CD4-positive, alpha-beta memory T cell (primary cell): ENCODE data around the gene VWF. TPM values are rescaled to one million over a fixed set of nuclear protein-coding genes. Genes with fewer than 3 reads are reported as not detected.

Experiments
- CTCF ChIA-PET: fragments of 350-600 bp; sonication (Branson Sonifier 250); formaldehyde crosslinking; loops from one replicate; lab custom pipeline; 2021; ENCODE audit warnings: inconsistent platforms; ENCODE audit not compliant: partially characterized antibody; lab: Charles Lee
- POLR2A ChIA-PET: fragments of 350-600 bp; sonication (Branson Sonifier 250); formaldehyde crosslinking; loops from one replicate; lab custom pipeline; 2021; ENCODE audit not compliant: partially characterized antibody; lab: Charles Lee
- DNase-seq, 5 donors: peaks; one replicate each; pipeline versions ENCODE4 v3.0.0 to v3.0.0-alpha.2; 2020 to 2022; ENCODE audit warnings: mixed read lengths in 1 of 5
- H3K27ac ChIP-seq: one replicate; pipeline ENCODE4 v1.7.0; 2013; ENCODE audit warnings: low read depth, low read length
- H3K27me3 ChIP-seq: 2 replicates; pipeline ENCODE4 v1.7.0; 2013; ENCODE audit warnings: mild to moderate bottlenecking, low read length, moderate library complexity; ENCODE audit not compliant: insufficient read depth
- H3K36me3 ChIP-seq: 2 replicates; pipeline ENCODE4 v1.7.0; 2013; ENCODE audit warnings: mild to moderate bottlenecking, low read length, moderate library complexity; ENCODE audit not compliant: insufficient read depth
- H3K4me1 ChIP-seq: 2 replicates; pipeline ENCODE4 v1.7.0; 2013; ENCODE audit warnings: mild to moderate bottlenecking, low read length, moderate library complexity; ENCODE audit not compliant: insufficient read depth
- H3K4me3 ChIP-seq, 2 donors: one replicate each; pipeline ENCODE4 v1.7.0; 2013; ENCODE audit warnings: low read length in 2 of 2, mild to moderate bottlenecking in 1 of 2
- H3K9me3 ChIP-seq, 2 donors: one replicate each; pipeline ENCODE4 v1.7.0; 2013; ENCODE audit warnings: low read length in 2 of 2, control low read depth in 1 of 2; ENCODE audit not compliant: control insufficient read depth in 1 of 2
- H3K27ac Mint-ChIP-seq, 7 donors: one replicate each; pipeline ENCODE4 v1.8.0; 2020 to 2021; ENCODE audit warnings: mixed read lengths in 7 of 7, mild to moderate bottlenecking in 6 of 7, inconsistent platforms in 3 of 7, moderate library complexity in 3 of 7
- H3K27me3 Mint-ChIP-seq, 2 donors: one replicate each; pipeline ENCODE4 v1.8.0; 2020 to 2021; ENCODE audit warnings: mixed read lengths in 2 of 2
- H3K36me3 Mint-ChIP-seq, 2 donors: one replicate each; pipeline ENCODE4 v1.8.0; 2020 to 2021; ENCODE audit warnings: mixed read lengths in 2 of 2, inconsistent platforms in 1 of 2, mild to moderate bottlenecking in 1 of 2
- H3K4me1 Mint-ChIP-seq, 4 donors: one replicate each; pipeline ENCODE4 v1.8.0; 2020 to 2021; ENCODE audit warnings: mixed read lengths in 4 of 4, mild to moderate bottlenecking in 1 of 4
- H3K4me3 Mint-ChIP-seq, 8 donors: one replicate each; pipeline ENCODE4 v1.8.0; 2020 to 2021; ENCODE audit warnings: mixed read lengths in 8 of 8, mild to moderate bottlenecking in 7 of 8, moderate library complexity in 6 of 8, inconsistent platforms in 3 of 8
- H3K9me3 Mint-ChIP-seq, 8 donors: one replicate each; pipeline ENCODE4 v1.8.0; 2020 to 2021; ENCODE audit warnings: mixed read lengths in 8 of 8, mild to moderate bottlenecking in 5 of 8, inconsistent platforms in 3 of 8, moderate library complexity in 1 of 8
- intact Hi-C: fragments of 100-400 bp; cut with micrococcal nuclease; formaldehyde crosslinking; loops from one replicate; pipeline ENCODE4 v1.15.1; 2023
- polyA plus RNA-seq, 2 donors: library from polyadenylated mRNA; unstranded; fragments of 300-500 nt; fragmentation: Illumina TruSeq; gene quantifications; one replicate each; pipeline ENCODE4 v1.2.3, GENCODE V29; 2021
- total RNA-seq, 2 experiments: library from RNA; stranded (reverse); gene quantifications; one replicate each; pipeline ENCODE4 v1.2.3, GENCODE V29; 2021

VWF gene
- total and polyA plus RNA-seq, 4 experiments from 2014 or later, result 0.03 to 0.17 (median 0.15) TPM; not detected in 1

GRCh38 chr12:5914387-5915149 is 209.9 kb downstream of the VWF start:
- POLR2A ChIA-PET, result no interaction called here
- Histone ChIP-seq H3K27ac (no peak overlapping the region), H3K36me3 (no peaks in the 10 kb centered on the region), H3K9me3 (no peaks in the 10 kb centered on the region), H3K4me1 (no peaks in the 10 kb centered on the region), H3K27me3 (no peaks in the 10 kb centered on the region), H3K4me3 (no peak overlapping the region)
- DNase-seq, result no peak
- CTCF ChIA-PET, result no interaction called here
- Mint-ChIP-seq H3K27me3 (peaks cover 3 to 7% of the 10 kb centered on the region in 2 donors), H3K4me3 (no peak overlapping the region), H3K36me3 (no peaks in the 10 kb centered on the region), H3K27ac (no peak overlapping the region), H3K9me3 (no peaks in the 10 kb centered on the region), H3K4me1 (no peaks in the 10 kb centered on the region)
- intact Hi-C loops, result no loop called here

- H3K9me3 Mint-ChIP-seq, result no peaks in the 10 kb centered on the region
- no peaks in the 10 kb centered on the region for H3K4me1 ChIP-seq
- no peaks in the 10 kb centered on the region for H3K9me3 ChIP-seq
- H3K4me3 ChIP-seq, result no peak overlapping the region
- H3K4me3 Mint-ChIP-seq, result no peak overlapping the region
- DNase-seq, result no peak
- intact Hi-C loops, result no loop called here
- no peaks in the 10 kb centered on the region for H3K36me3 Mint-ChIP-seq
- H3K27ac ChIP-seq, result no peak overlapping the region
- ChIA-PET POLR2A (no interaction called here), CTCF (no interaction called here)
- no peaks in the 10 kb centered on the region for H3K4me1 Mint-ChIP-seq
- H3K27ac Mint-ChIP-seq, result no peak overlapping the region
- H3K27me3 ChIP-seq, result no peaks in the 10 kb centered on the region
- peaks cover 3 to 5% of the 10 kb centered on the region in 2 donors for H3K27me3 Mint-ChIP-seq
- H3K36me3 ChIP-seq, result no peaks in the 10 kb centered on the region
These were observed 211.1 kb downstream of the VWF start for GRCh38 chr12:5913387-5913786.

- CTCF ChIA-PET, result no interaction called here
These were observed 211.8 kb downstream of the VWF start for GRCh38 chr12:5912437-5913334.

GRCh38 chr12:5912011-5912410 is 212.5 kb downstream of the VWF start:
- Histone ChIP-seq H3K9me3 (no peaks in the 10 kb centered on the region), H3K36me3 (no peaks in the 10 kb centered on the region), H3K4me1 (no peaks in the 10 kb centered on the region), H3K4me3 (no peak overlapping the region), H3K27ac (no peak overlapping the region), H3K27me3 (no peaks in the 10 kb centered on the region)
- DNase-seq, result no peak
- Mint-ChIP-seq H3K4me3 (no peak overlapping the region), H3K27me3 (peaks cover 9% of the 10 kb centered on the region in 2 donors), H3K4me1 (no peaks in the 10 kb centered on the region), H3K9me3 (no peaks in the 10 kb centered on the region), H3K36me3 (no peaks in the 10 kb centered on the region), H3K27ac (no peak overlapping the region)
- intact Hi-C loops, result no loop called here
- ChIA-PET CTCF (no interaction called here), POLR2A (no interaction called here)

More at GRCh38 chr12:5912437-5913334, 211.8 kb downstream of the VWF start:
- no peaks in the 10 kb centered on the region for H3K9me3 Mint-ChIP-seq
- no peak overlapping the region for H3K27ac ChIP-seq
- H3K4me3 ChIP-seq, result no peak overlapping the region
- H3K4me1 Mint-ChIP-seq, result no peaks in the 10 kb centered on the region
- no peak for DNase-seq
- H3K27me3 Mint-ChIP-seq, result peaks cover 5 to 6% of the 10 kb centered on the region in 2 donors
- H3K27ac Mint-ChIP-seq, result no peak overlapping the region
- H3K27me3 ChIP-seq, result no peaks in the 10 kb centered on the region
- no peaks in the 10 kb centered on the region for H3K36me3 ChIP-seq
- intact Hi-C loops, result no loop called here
- H3K4me3 Mint-ChIP-seq, result no peak overlapping the region
- POLR2A ChIA-PET, result no interaction called here
- no peaks in the 10 kb centered on the region for H3K9me3 ChIP-seq
- no peaks in the 10 kb centered on the region for H3K36me3 Mint-ChIP-seq
- H3K4me1 ChIP-seq, result no peaks in the 10 kb centered on the region

- no peaks in the 10 kb centered on the region for H3K4me1 ChIP-seq
- no peaks in the 10 kb centered on the region for H3K27me3 ChIP-seq
- ChIA-PET POLR2A (no interaction called here), CTCF (interaction anchor here (1.1 kb wide), 1 partner anchor 9 kb away, joined by 3 read pairs; no protein-coding TSS in a partner anchor)
- H3K27me3 Mint-ChIP-seq, result peaks cover 9% of the 10 kb centered on the region in 2 donors
- H3K4me1 Mint-ChIP-seq, result no peaks in the 10 kb centered on the region
- H3K36me3 ChIP-seq, result no peaks in the 10 kb centered on the region
- H3K36me3 Mint-ChIP-seq, result no peaks in the 10 kb centered on the region
- intact Hi-C loops, result no loop called here
- H3K4me3 ChIP-seq, result no peak overlapping the region
- H3K4me3 Mint-ChIP-seq, result no peak overlapping the region
- no peaks in the 10 kb centered on the region for H3K9me3 Mint-ChIP-seq
- no peak for DNase-seq
- H3K9me3 ChIP-seq, result no peaks in the 10 kb centered on the region
- H3K27ac ChIP-seq, result no peak overlapping the region
- no peak overlapping the region for H3K27ac Mint-ChIP-seq
These were observed 213.5 kb downstream of the VWF start for GRCh38 chr12:5910790-5911548.

- ChIA-PET POLR2A (no interaction called here), CTCF (no interaction called here)
- H3K27ac ChIP-seq, result no peak overlapping the region
- Mint-ChIP-seq H3K27me3 (peaks cover 10 to 11% of the 10 kb centered on the region in 2 donors), H3K9me3 (peaks cover 0 to 2% (median 0%) of the 10 kb centered on the region in 8 donors), H3K36me3 (no peaks in the 10 kb centered on the region), H3K4me1 (no peaks in the 10 kb centered on the region), H3K4me3 (no peak overlapping the region), H3K27ac (no peak overlapping the region)
- H3K36me3 ChIP-seq, result no peaks in the 10 kb centered on the region
- no peak overlapping the region for H3K4me3 ChIP-seq
- no peaks in the 10 kb centered on the region for H3K4me1 ChIP-seq
- intact Hi-C loops, result no loop called here
- H3K9me3 ChIP-seq, result no peaks in the 10 kb centered on the region
- no peak for DNase-seq
- H3K27me3 ChIP-seq, result no peaks in the 10 kb centered on the region
These were observed 214.9 kb downstream of the VWF start for GRCh38 chr12:5909560-5909959.

GRCh38 chr12:5908251-5908650 is 216.2 kb downstream of the VWF start:
- Mint-ChIP-seq H3K36me3 (no peaks in the 10 kb centered on the region), H3K27ac (no peak overlapping the region), H3K4me3 (no peak overlapping the region), H3K27me3 (peaks cover 12 to 13% of the 10 kb centered on the region in 2 donors), H3K9me3 (peaks cover 0 to 2% (median 0%) of the 10 kb centered on the region in 8 donors), H3K4me1 (no peaks in the 10 kb centered on the region)
- intact Hi-C loops, result no loop called here
- DNase-seq, result no peak
- Histone ChIP-seq H3K36me3 (no peaks in the 10 kb centered on the region), H3K27ac (no peak overlapping the region), H3K9me3 (no peaks in the 10 kb centered on the region), H3K27me3 (no peaks in the 10 kb centered on the region), H3K4me3 (no peak overlapping the region), H3K4me1 (no peaks in the 10 kb centered on the region)
- ChIA-PET POLR2A (no interaction called here), CTCF (no interaction called here)
